ENCODE results near the gene UPK1B. TPM values are rescaled to one million over a fixed set of nuclear protein-coding genes. Genes with fewer than 3 reads are reported as not detected.

The UPK1B gene
- total RNA-seq, 1 experiment from 2014 or later, result 0.42 TPM

- Mint-ChIP-seq H3K4me3 (no peak overlapping the region), H3K36me3 (peaks cover 46% of the 10 kb centered on the region), H3K27ac (peak overlapping the region; percentile 11; the same call in 1 of the 2 replicates), H3K27me3 (ENCODE audit: low read depth) (no peaks in the 10 kb centered on the region), H3K9me3 (no peaks in the 10 kb centered on the region), H3K4me1 (peaks cover 13% of the 10 kb centered on the region)
- TF ChIP-seq ATF1 (CRISPR knock-in tag; IDR thresholded peaks at IDR 0.05) (no peak), ELF4 (CRISPR knock-in tag; IDR thresholded peaks at IDR 0.05; ENCODE audit: low read depth) (no peak), ZNF121 (CRISPR knock-in tag; IDR thresholded peaks at IDR 0.05) (no peak), GTF2I (CRISPR knock-in tag; conservative IDR thresholded peaks at IDR 0.05) (no peak), MXD4 (CRISPR knock-in tag; IDR thresholded peaks at IDR 0.05; ENCODE audit: borderline replicate concordance) (no peak), TEAD1 (CRISPR knock-in tag; IDR thresholded peaks at IDR 0.05) (no peak), MLX (CRISPR knock-in tag; IDR thresholded peaks at IDR 0.05) (no peak), USF2 (CRISPR knock-in tag; IDR thresholded peaks at IDR 0.05) (no peak), FOXK1 (CRISPR knock-in tag; IDR thresholded peaks at IDR 0.05) (no peak), NR1H2 (CRISPR knock-in tag; IDR thresholded peaks at IDR 0.05) (no peak), ZNF219 (CRISPR knock-in tag; IDR thresholded peaks at IDR 0.05; ENCODE audit: borderline replicate concordance) (no peak), GRHL2 (CRISPR knock-in tag; IDR thresholded peaks at IDR 0.05; ENCODE audit: insufficient replicate concordance, severe bottlenecking) (no peak), AFF4 (CRISPR knock-in tag; IDR thresholded peaks at IDR 0.05; ENCODE audit: borderline replicate concordance) (no peak), ZNF317 (CRISPR knock-in tag; IDR thresholded peaks at IDR 0.05; ENCODE audit: borderline replicate concordance, low read depth) (no peak)
- DNase-seq (ENCODE audit: low spot score) (no peak), ATAC-seq (no peak)
- POLR2A ChIA-PET, result interaction anchor here (1.2 kb wide), 1 partner anchor 30 kb away, joined by 3 read pairs; the partner anchor contains the start of gene B4GALT4
- CTCF ChIA-PET, result interaction anchor here (1.9 kb wide), 1 partner anchor 30 kb away, joined by 5 read pairs; the partner anchor contains the start of gene B4GALT4
Observed at GRCh38 chr3:119211193-119211592, 37.8 kb downstream of the UPK1B start.

DNA sequence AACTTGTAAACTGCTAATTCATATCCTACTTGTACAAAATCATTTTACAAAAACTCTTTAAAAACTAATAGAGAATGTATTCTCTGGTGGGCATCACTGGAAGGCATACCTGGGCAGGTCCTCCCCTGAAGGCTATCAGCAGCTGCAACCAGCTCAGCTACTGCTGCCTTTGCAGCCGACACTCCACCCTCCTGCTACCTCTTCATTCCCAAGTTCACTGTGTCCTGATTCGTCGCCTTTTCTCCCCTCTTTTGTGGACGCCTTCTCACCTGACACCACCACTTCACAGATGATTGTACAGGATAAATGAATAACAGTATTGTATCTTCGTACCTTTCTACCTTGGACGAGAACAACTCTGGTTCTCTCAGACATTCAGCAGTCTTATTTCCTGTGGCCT, 38.4 kb downstream of the UPK1B start:
- Mint-ChIP-seq H3K9me3 (no peaks in the 10 kb centered on the region), H3K27me3 (ENCODE audit: low read depth) (no peaks in the 10 kb centered on the region), H3K4me3 (no peak overlapping the region), H3K36me3 (peaks cover 47% of the 10 kb centered on the region), H3K4me1 (peaks cover 10% of the 10 kb centered on the region), H3K27ac (0 out of 2 replicates have a peak overlapping the region, but pooled peaks have one; percentile 65)
- no peak for DNase-seq (ENCODE audit: low spot score)
- ChIA-PET POLR2A (no interaction called here), CTCF (interaction anchor here (1.9 kb wide), 1 partner anchor 29 kb away, joined by 5 read pairs; the partner anchor contains the start of gene B4GALT4)
- no peak for ATAC-seq
- TF ChIP-seq GRHL2 (CRISPR knock-in tag; IDR thresholded peaks at IDR 0.05; ENCODE audit: insufficient replicate concordance, severe bottlenecking), result no peak
- TF ChIP-seq, protein P1, sequence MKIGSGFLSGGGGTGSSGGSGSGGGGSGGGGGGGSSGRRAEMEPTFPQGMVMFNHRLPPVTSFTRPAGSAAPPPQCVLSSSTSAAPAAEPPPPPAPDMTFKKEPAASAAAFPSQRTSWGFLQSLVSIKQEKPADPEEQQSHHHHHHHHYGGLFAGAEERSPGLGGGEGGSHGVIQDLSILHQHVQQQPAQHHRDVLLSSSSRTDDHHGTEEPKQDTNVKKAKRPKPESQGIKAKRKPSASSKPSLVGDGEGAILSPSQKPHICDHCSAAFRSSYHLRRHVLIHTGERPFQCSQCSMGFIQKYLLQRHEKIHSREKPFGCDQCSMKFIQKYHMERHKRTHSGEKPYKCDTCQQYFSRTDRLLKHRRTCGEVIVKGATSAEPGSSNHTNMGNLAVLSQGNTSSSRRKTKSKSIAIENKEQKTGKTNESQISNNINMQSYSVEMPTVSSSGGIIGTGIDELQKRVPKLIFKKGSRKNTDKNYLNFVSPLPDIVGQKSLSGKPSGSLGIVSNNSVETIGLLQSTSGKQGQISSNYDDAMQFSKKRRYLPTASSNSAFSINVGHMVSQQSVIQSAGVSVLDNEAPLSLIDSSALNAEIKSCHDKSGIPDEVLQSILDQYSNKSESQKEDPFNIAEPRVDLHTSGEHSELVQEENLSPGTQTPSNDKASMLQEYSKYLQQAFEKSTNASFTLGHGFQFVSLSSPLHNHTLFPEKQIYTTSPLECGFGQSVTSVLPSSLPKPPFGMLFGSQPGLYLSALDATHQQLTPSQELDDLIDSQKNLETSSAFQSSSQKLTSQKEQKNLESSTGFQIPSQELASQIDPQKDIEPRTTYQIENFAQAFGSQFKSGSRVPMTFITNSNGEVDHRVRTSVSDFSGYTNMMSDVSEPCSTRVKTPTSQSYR (CRISPR knock-in tag; IDR thresholded peaks at IDR 0.05), result no peak
- TF ChIP-seq NFATC4 (CRISPR knock-in tag; IDR thresholded peaks at IDR 0.05), result no peak
- TF ChIP-seq ZNF232 (CRISPR knock-in tag; IDR thresholded peaks at IDR 0.05), result no peak
- no peak for TF ChIP-seq SMAD4 (CRISPR knock-in tag; IDR thresholded peaks at IDR 0.05)
- TF ChIP-seq USF2 (CRISPR knock-in tag; IDR thresholded peaks at IDR 0.05), result no peak
- no peak for TF ChIP-seq NR2C2 (CRISPR knock-in tag; IDR thresholded peaks at IDR 0.05)
- TF ChIP-seq, protein P2, sequence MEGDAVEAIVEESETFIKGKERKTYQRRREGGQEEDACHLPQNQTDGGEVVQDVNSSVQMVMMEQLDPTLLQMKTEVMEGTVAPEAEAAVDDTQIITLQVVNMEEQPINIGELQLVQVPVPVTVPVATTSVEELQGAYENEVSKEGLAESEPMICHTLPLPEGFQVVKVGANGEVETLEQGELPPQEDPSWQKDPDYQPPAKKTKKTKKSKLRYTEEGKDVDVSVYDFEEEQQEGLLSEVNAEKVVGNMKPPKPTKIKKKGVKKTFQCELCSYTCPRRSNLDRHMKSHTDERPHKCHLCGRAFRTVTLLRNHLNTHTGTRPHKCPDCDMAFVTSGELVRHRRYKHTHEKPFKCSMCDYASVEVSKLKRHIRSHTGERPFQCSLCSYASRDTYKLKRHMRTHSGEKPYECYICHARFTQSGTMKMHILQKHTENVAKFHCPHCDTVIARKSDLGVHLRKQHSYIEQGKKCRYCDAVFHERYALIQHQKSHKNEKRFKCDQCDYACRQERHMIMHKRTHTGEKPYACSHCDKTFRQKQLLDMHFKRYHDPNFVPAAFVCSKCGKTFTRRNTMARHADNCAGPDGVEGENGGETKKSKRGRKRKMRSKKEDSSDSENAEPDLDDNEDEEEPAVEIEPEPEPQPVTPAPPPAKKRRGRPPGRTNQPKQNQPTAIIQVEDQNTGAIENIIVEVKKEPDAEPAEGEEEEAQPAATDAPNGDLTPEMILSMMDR (IDR thresholded peaks at IDR 0.05), result no peak
- TF ChIP-seq GTF2I (CRISPR knock-in tag; conservative IDR thresholded peaks at IDR 0.05), result no peak
- TF ChIP-seq, protein P3, sequence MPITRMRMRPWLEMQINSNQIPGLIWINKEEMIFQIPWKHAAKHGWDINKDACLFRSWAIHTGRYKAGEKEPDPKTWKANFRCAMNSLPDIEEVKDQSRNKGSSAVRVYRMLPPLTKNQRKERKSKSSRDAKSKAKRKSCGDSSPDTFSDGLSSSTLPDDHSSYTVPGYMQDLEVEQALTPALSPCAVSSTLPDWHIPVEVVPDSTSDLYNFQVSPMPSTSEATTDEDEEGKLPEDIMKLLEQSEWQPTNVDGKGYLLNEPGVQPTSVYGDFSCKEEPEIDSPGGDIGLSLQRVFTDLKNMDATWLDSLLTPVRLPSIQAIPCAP (CRISPR knock-in tag; IDR thresholded peaks at IDR 0.05), result no peak
- TF ChIP-seq CREM (CRISPR knock-in tag; IDR thresholded peaks at IDR 0.05), result no peak

Measured in WTC11 (cell line).